Endothelial cell of umbilical vein (primary cell): ENCODE measurements around the gene KIF25. TPM values are rescaled to one million over a fixed set of nuclear protein-coding genes. Genes with fewer than 3 reads are reported as not detected.

Source experiments
- BruUV-seq: library from RNA; stranded (reverse); fragments of 400-500 nt; replicated peaks from 2 replicates; lab custom pipeline; 2021; lab: Mats Ljungman, UMichigan
- CTCF ChIA-PET: fragments of 300-600, 350-600 bp; sonication (Branson Sonifier 250); formaldehyde crosslinking; loops from one replicate; lab custom pipeline; 2021; ENCODE audit warnings: antibody characterized with exemption, inconsistent platforms; lab: Charles Lee
- POLR2A ChIA-PET: fragments of 300-600, 350-600 bp; sonication (Branson Sonifier 250); formaldehyde crosslinking; loops from one replicate; lab custom pipeline; 2021; ENCODE audit warnings: antibody characterized with exemption, inconsistent platforms; lab: Charles Lee
- DNase-seq: peaks from one replicate; pipeline ENCODE4 v3.0.0-alpha.2; 2011; ENCODE audit warnings: low read depth, low spot score
- FAIRE-seq: peaks from 2 replicates; lab custom pipeline; 2011; peaks lifted over from hg19 to GRCh38; lab: Jason Lieb, UNC
- H2AFZ ChIP-seq: 2 replicates; pipeline ENCODE4 v1.6.0; 2012; ENCODE audit warnings: low read depth, low read length, control low read depth, inconsistent platforms
- H3K27ac ChIP-seq: 2 replicates; pipeline ENCODE4 v1.5.1; 2011; ENCODE audit warnings: low read depth, mild to moderate bottlenecking, control low read depth, low read length, moderate library complexity; ENCODE audit not compliant: insufficient read depth
- H3K27me3 ChIP-seq, 2 experiments: 2 replicates each; pipeline versions ENCODE4 v1.6.0 to v1.6.1; 2011; ENCODE audit warnings: low read length in 2 of 2, mixed read lengths in 1 of 2; ENCODE audit not compliant: control insufficient read depth in 2 of 2, insufficient read depth in 2 of 2
- H3K36me3 ChIP-seq, 2 experiments: 2 replicates in 1 of 2; 3 replicates in 1 of 2; pipeline ENCODE4 v1.5.1; 2011; ENCODE audit warnings: low read length in 2 of 2, mild to moderate bottlenecking in 1 of 2, moderate library complexity in 1 of 2; ENCODE audit not compliant: control insufficient read depth in 2 of 2, insufficient read depth in 2 of 2; ENCODE audit errors: extremely low read depth in 1 of 2
- H3K4me1 ChIP-seq: 3 replicates; pipeline ENCODE4 v1.5.1; 2011; ENCODE audit warnings: mild to moderate bottlenecking, low read length; ENCODE audit not compliant: control insufficient read depth, insufficient read depth; ENCODE audit errors: extremely low read depth
- H3K4me2 ChIP-seq: 2 replicates; pipeline ENCODE4 v1.6.1; 2011; ENCODE audit warnings: low read length, control low read depth, mixed read lengths; ENCODE audit not compliant: insufficient read depth
- H3K4me3 ChIP-seq, 3 experiments: fragments of 200-600 bp in 1 of 3; sonication (generic), shearing (Covaris generic) in 1 of 3; replicated peaks in 1 of 3; 2 replicates each; pipeline ENCODE4 v1.5.1; 2011 to 2016; ENCODE audit warnings: control low read depth in 3 of 3, low read length in 3 of 3, mild to moderate bottlenecking in 2 of 3, inconsistent platforms in 1 of 3, low read depth in 1 of 3, moderate library complexity in 1 of 3; ENCODE audit not compliant: insufficient read depth in 1 of 3
- H3K79me2 ChIP-seq: 2 replicates; pipeline ENCODE4 v1.6.0; 2012; ENCODE audit warnings: low read length, inconsistent platforms; ENCODE audit not compliant: control insufficient read depth, insufficient read depth
- H3K9ac ChIP-seq: replicated peaks from 2 replicates; pipeline ENCODE3; 2011; ENCODE audit warnings: low read length, control low read depth; ENCODE audit not compliant: insufficient read depth; ENCODE audit errors: extremely low read depth
- H3K9me1 ChIP-seq: replicated peaks from 3 replicates; pipeline ENCODE4 v1.6.0; 2011; ENCODE audit warnings: mild to moderate bottlenecking, low read length; ENCODE audit not compliant: control insufficient read depth, insufficient read depth; ENCODE audit errors: extremely low read depth
- H3K9me3 ChIP-seq: replicated peaks from 2 replicates; pipeline ENCODE4 v1.5.1; 2012; ENCODE audit warnings: low read length, inconsistent platforms; ENCODE audit not compliant: control insufficient read depth, insufficient read depth
- H4K20me1 ChIP-seq: replicated peaks from 2 replicates; pipeline ENCODE3; 2011; ENCODE audit warnings: mild to moderate bottlenecking, low read length; ENCODE audit not compliant: control insufficient read depth, insufficient read depth; ENCODE audit errors: extremely low read depth
- EZH2 ChIP-seq: IDR thresholded peaks from 2 replicates; pipeline ENCODE4 v1.6.1; 2012; ENCODE audit warnings: borderline replicate concordance, low read depth, mild to moderate bottlenecking, moderate library complexity, low read length, inconsistent platforms; ENCODE audit not compliant: severe bottlenecking
- FOS ChIP-seq: IDR thresholded peaks from 2 replicates; pipeline ENCODE4 v1.6.1; 2011; ENCODE audit warnings: mild to moderate bottlenecking, low read length, moderate library complexity, borderline replicate concordance; ENCODE audit not compliant: insufficient read depth
- GATA2 ChIP-seq: IDR thresholded peaks from 2 replicates; pipeline ENCODE4 v1.7.0; 2011; ENCODE audit warnings: low read depth, mild to moderate bottlenecking, moderate library complexity, mixed read lengths, low read length; ENCODE audit not compliant: insufficient read length, insufficient read depth
- JUN ChIP-seq: IDR thresholded peaks from 2 replicates; pipeline ENCODE4 v1.6.1; 2011; ENCODE audit warnings: borderline replicate concordance, low read depth; ENCODE audit not compliant: insufficient read length, insufficient read depth
- MYC ChIP-seq: IDR thresholded peaks from one replicate; pipeline ENCODE4 v1.6.1; 2011; ENCODE audit warnings: mild to moderate bottlenecking, low read depth, low read length
- dilution Hi-C: fragments of 300-500 bp; cut with MboI; formaldehyde crosslinking; loops from one replicate; pipeline ENCODE4 v1.15.0; 2019; ENCODE audit warnings: low sequenced_read_pairs; ENCODE audit not compliant: extremely low pct_ligation_motif_present
- intact Hi-C: fragments of 100-400 bp; cut with micrococcal nuclease; formaldehyde crosslinking; loops from one replicate; pipeline ENCODE4 v1.10.0; 2022
- polyA plus RNA-seq, 4 experiments: library from polyadenylated mRNA; depleted of rRNA in 3 of 4; stranded (reverse) in 3 of 4; unstranded in 1 of 4; fragments of >200 nt; gene quantifications; 2 replicates each; pipeline versions ENCODE4 v1.2.1 to v1.2.3, GENCODE V29; 2011 to 2012; ENCODE audit warnings: missing spikeins in 1 of 4
- total RNA-seq: library from RNA; stranded (reverse); gene quantifications from 2 replicates; pipeline ENCODE4 v1.2.3, GENCODE V29; 2021

The KIF25 gene
- total and polyA plus RNA-seq, 2 donors (not counting 3 experiments of a cell fraction or from before 2014, with no cell fraction given): not detected

- Histone ChIP-seq H3K4me2 (no peak overlapping the region), H4K20me1 (no peaks in the 10 kb centered on the region), H2AFZ (no peak overlapping the region), H3K9me1 (no peaks in the 10 kb centered on the region), H3K4me1 (no peaks in the 10 kb centered on the region), H3K79me2 (no peaks in the 10 kb centered on the region), H3K27ac (no peak overlapping the region), H3K9me3 (no peaks in the 10 kb centered on the region), H3K27me3 (no peaks in the 10 kb centered on the region), H3K4me3 (no peak overlapping the region), H3K36me3 (peaks cover 14 to 34% of the 10 kb centered on the region in 2 experiments), H3K9ac (no peak overlapping the region)
- CTCF ChIA-PET: interaction anchor here (1.1 kb wide), 1 partner anchor 50 kb away, joined by 3 read pairs; no protein-coding TSS in a partner anchor
- no TSS peak for BruUV-seq
- POLR2A ChIA-PET: no interaction called here
- dilution Hi-C loops: no loop called here
- DNase-seq (no peak), FAIRE-seq (no peak)
- TF ChIP-seq FOS (no peak), EZH2 (no peak), MYC (no peak), GATA2 (no peak), JUN (no peak)
- intact Hi-C loops: no loop called here
These were observed 45.0 kb upstream of the KIF25 start for GRCh38 chr6:167952512-167952859.

DNA sequence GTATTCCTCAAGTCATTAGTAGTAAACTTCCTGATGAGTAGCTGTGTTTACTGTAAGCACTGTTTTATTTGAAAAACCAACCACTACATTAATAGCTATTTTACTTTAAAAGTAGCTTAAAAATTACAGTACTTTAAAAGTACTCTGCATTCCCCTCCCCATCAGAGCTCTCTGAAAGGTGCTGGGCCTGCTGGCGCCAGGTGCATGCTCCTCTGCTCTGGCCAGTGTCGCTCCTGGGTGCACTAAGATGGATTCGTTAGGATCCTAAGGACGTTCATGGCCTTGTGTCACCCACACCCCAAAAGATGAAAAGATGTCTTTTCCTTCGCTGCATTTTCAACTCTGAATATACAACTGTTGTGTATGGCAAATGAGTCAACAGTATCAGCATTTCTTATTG is 43.9 kb upstream of the KIF25 start:
- Histone ChIP-seq H3K36me3 (peaks cover 12 to 34% of the 10 kb centered on the region in 2 experiments), H3K27me3 (no peaks in the 10 kb centered on the region), H3K4me1 (no peaks in the 10 kb centered on the region), H3K9ac (no peak overlapping the region), H3K27ac (no peak overlapping the region), H3K4me3 (no peak overlapping the region), H3K79me2 (no peaks in the 10 kb centered on the region), H3K9me1 (no peaks in the 10 kb centered on the region), H2AFZ (no peak overlapping the region), H4K20me1 (no peaks in the 10 kb centered on the region), H3K4me2 (no peak overlapping the region), H3K9me3 (no peaks in the 10 kb centered on the region)
- BruUV-seq: no TSS peak
- TF ChIP-seq MYC: no peak
- ChIA-PET POLR2A (no interaction called here), CTCF (interaction anchor here (1.0 to 1.4 kb wide), 3 partner anchors 16 to 468 kb away, joined by 3 read pairs; no protein-coding TSS in a partner anchor)
- DNase-seq: no peak
- FAIRE-seq: no peak
- intact Hi-C loops (no loop called here), dilution Hi-C loops (no loop called here)
